ENCODE data around the gene SLC25A51. TPM values are rescaled to one million over a fixed set of nuclear protein-coding genes. Genes with fewer than 3 reads are reported as not detected.
A peak's percentile ranks its signal among the peaks of the same experiment; 100 is the strongest.

Gene SLC25A51, protein sequence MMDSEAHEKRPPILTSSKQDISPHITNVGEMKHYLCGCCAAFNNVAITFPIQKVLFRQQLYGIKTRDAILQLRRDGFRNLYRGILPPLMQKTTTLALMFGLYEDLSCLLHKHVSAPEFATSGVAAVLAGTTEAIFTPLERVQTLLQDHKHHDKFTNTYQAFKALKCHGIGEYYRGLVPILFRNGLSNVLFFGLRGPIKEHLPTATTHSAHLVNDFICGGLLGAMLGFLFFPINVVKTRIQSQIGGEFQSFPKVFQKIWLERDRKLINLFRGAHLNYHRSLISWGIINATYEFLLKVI
- total RNA-seq, result 25.3 TPM
- 10 to 100 TPM; 11.2 to 13.5 (median 12.4) TPM for polyA plus RNA-seq

DNA sequence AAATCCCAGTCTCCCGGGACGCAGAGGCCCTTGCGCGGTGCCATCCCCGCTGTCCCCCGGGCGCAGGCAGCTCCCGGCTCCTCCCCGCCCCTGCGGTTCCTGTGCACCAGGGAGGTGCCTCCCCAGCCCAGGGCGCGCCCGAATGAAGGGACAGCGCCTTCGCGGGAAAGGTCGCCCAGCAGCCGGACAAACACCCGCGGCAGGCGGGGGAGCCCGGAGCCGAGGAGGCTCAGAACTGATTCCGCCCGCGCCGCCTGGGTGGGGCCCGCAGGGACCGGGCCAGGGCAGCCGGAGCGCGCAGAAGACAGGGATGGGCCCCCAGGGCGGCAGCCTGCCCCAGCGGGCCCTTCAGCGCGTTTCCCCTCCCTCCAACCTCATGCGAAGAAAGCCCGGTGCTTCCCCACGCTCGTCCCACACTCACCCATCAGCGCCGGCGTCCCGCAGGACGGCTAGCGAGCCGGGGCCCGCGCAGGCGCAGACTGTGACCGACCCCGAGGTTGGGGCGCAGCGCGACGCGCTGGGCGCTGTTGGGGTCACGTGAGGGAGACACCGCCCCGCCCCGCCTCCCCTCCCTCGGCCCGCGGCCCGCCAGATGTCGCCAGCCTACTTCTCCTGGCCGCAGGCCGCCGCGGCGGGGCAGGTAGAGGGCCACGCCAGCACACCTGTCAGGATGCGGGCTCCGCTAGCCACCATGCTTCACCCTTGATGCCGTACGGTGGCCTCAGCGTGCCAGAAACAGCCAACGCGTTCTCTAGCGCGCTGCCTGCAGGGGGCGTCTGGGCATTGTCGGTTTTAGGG is at the start of gene SLC25A51:
SLC25A51 (minus strand) TSS at position 481 of the 798 bp plus-strand sequence. CDS start 15,577 bp downstream, outside the sequence.
- Mint-ChIP-seq H3K27me3 (peaks cover 4% of the 10 kb centered on the region), H3K4me1 (peaks cover 13 to 38% (median 21%) of the 10 kb centered on the region in 4 donors), H3K9me3 (no peaks in the 10 kb centered on the region), H3K27ac (peak within 1 kb of the TSS; percentile 87 to 97 (median 93)), H3K36me3 (peaks cover 2% of the 10 kb centered on the region), H3K4me3 (peak within 1 kb of the TSS; percentile 89 to 97 (median 92))
- H3K27ac ChIP-seq (ENCODE audit: insufficient read depth, low read length, poor library complexity, severe bottlenecking), result peak within 1 kb of the TSS; percentile 87
- peaks cover 26% of the 10 kb centered on the region for H3K4me1 ChIP-seq (ENCODE audit: control insufficient read depth, insufficient read depth, low read length, poor library complexity, severe bottlenecking)
- peaks cover 2% of the 10 kb centered on the region for H3K27me3 ChIP-seq (ENCODE audit: control insufficient read depth, insufficient read depth, low read length)
- H3K36me3 ChIP-seq (ENCODE audit: control insufficient read depth, insufficient read depth, low read length), result peaks cover 12% of the 10 kb centered on the region
- ATAC-seq (ENCODE audit: low read depth in 2 of 2), result peak; percentile 86 to 87
- peak within 1 kb of the TSS; percentile 83 for H3K4me3 ChIP-seq (ENCODE audit: low read depth, low read length)
- H3K9me3 ChIP-seq (ENCODE audit: control insufficient read depth in 2 of 2, low read length in 2 of 2), result no peaks in the 10 kb centered on the region
- peak; percentile 88 to 97 (median 95) for DNase-seq

- Histone ChIP-seq H3K9me3 (ENCODE audit: control insufficient read depth in 2 of 2, low read length in 2 of 2) (no peaks in the 10 kb centered on the region), H3K36me3 (ENCODE audit: control insufficient read depth, insufficient read depth, low read length) (no peaks in the 10 kb centered on the region), H3K4me3 (ENCODE audit: low read depth, low read length) (no peak overlapping the region), H3K4me1 (ENCODE audit: control insufficient read depth, insufficient read depth, low read length, poor library complexity, severe bottlenecking) (peaks cover 4% of the 10 kb centered on the region), H3K27me3 (ENCODE audit: control insufficient read depth, insufficient read depth, low read length) (no peaks in the 10 kb centered on the region), H3K27ac (ENCODE audit: insufficient read depth, low read length, poor library complexity, severe bottlenecking) (no peak overlapping the region)
- no peaks in the 10 kb centered on the region for H3K27me3 Mint-ChIP-seq
- H3K36me3 Mint-ChIP-seq, result peaks cover 4% of the 10 kb centered on the region
- no peak for DNase-seq
- ATAC-seq (ENCODE audit: low read depth in 2 of 2), result peak in 1 of 2 donors; percentile 17
- no peak overlapping the region for H3K27ac Mint-ChIP-seq
- H3K9me3 Mint-ChIP-seq, result no peaks in the 10 kb centered on the region
- H3K4me3 Mint-ChIP-seq, result no peak overlapping the region
- H3K4me1 Mint-ChIP-seq, result peaks cover 0 to 5% (median 5%) of the 10 kb centered on the region in 4 donors
Observed at GRCh38 chr9:37953206-37953774, 49.4 kb upstream of the SLC25A51 start.

GRCh38 chr9:37952731-37953130 is 48.8 kb upstream of the SLC25A51 start:
- ATAC-seq (ENCODE audit: low read depth in 2 of 2), result no peak

DNA sequence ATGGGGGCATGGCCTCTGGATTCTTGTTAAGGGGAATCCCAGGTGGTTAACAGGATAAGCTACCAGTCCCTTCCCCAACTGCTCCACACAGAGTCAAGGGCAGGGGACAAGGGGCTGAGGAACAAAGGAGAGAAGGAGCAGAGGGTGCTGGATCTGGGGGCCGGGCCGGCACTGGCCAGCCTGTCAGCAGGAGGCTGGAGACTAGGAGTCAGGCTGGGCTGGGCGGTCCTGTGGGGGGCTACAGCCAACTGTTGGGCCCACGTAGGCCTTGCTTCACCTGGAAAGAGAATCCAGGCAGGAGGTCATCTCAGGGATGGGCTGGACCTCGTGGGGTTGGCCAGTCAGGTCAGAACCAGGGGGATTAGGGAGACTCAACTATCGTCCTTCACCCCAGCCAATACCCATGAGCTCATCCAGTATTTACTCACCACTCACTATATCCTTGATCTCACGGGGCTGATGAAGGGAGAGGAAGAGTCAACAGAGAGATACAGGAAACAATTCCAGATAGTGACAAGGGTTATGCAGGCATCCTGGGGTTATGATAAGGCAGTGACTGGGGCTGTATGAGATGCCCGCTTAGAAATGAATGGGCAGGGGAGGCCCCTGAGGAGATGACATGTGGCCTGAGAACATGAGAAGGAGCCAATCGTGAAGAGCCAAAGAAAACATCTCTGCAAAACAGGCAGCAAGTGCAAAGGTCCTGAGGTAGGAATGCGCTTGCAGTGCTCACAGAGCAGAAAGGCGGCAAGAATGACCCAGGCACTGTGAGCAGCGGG is 47.9 kb upstream of the SLC25A51 start:
- DNase-seq (no peak), ATAC-seq (ENCODE audit: low read depth in 2 of 2) (no peak)
- H3K4me3 ChIP-seq (ENCODE audit: low read depth, low read length), result no peak overlapping the region
- H3K27me3 ChIP-seq (ENCODE audit: control insufficient read depth, insufficient read depth, low read length), result no peaks in the 10 kb centered on the region
- no peak overlapping the region for H3K27ac ChIP-seq (ENCODE audit: insufficient read depth, low read length, poor library complexity, severe bottlenecking)
- H3K9me3 ChIP-seq (ENCODE audit: control insufficient read depth in 2 of 2, low read length in 2 of 2), result no peaks in the 10 kb centered on the region
- Mint-ChIP-seq H3K27ac (no peak overlapping the region), H3K27me3 (peaks cover 5% of the 10 kb centered on the region), H3K4me3 (no peak overlapping the region), H3K9me3 (no peaks in the 10 kb centered on the region), H3K36me3 (peaks cover 4% of the 10 kb centered on the region), H3K4me1 (peaks cover 0 to 5% (median 5%) of the 10 kb centered on the region in 4 donors)
- no peaks in the 10 kb centered on the region for H3K36me3 ChIP-seq (ENCODE audit: control insufficient read depth, insufficient read depth, low read length)
- H3K4me1 ChIP-seq (ENCODE audit: control insufficient read depth, insufficient read depth, low read length, poor library complexity, severe bottlenecking), result peaks cover 4% of the 10 kb centered on the region

More at GRCh38 chr9:37952731-37953130, 48.8 kb upstream of the SLC25A51 start:
- Mint-ChIP-seq H3K4me3 (no peak overlapping the region), H3K9me3 (no peaks in the 10 kb centered on the region), H3K27ac (no peak overlapping the region), H3K36me3 (peaks cover 4% of the 10 kb centered on the region), H3K4me1 (peaks cover 0 to 5% (median 5%) of the 10 kb centered on the region in 4 donors), H3K27me3 (no peaks in the 10 kb centered on the region)
- Histone ChIP-seq H3K27me3 (ENCODE audit: control insufficient read depth, insufficient read depth, low read length) (no peaks in the 10 kb centered on the region), H3K27ac (ENCODE audit: insufficient read depth, low read length, poor library complexity, severe bottlenecking) (no peak overlapping the region), H3K4me3 (ENCODE audit: low read depth, low read length) (no peak overlapping the region), H3K4me1 (ENCODE audit: control insufficient read depth, insufficient read depth, low read length, poor library complexity, severe bottlenecking) (peaks cover 4% of the 10 kb centered on the region), H3K9me3 (ENCODE audit: control insufficient read depth in 2 of 2, low read length in 2 of 2) (no peaks in the 10 kb centered on the region), H3K36me3 (ENCODE audit: control insufficient read depth, insufficient read depth, low read length) (no peaks in the 10 kb centered on the region)
- DNase-seq, result no peak

- DNase-seq (no peak), ATAC-seq (ENCODE audit: low read depth in 2 of 2) (no peak)
- H3K27me3 Mint-ChIP-seq, result peaks cover 5% of the 10 kb centered on the region
- no peak overlapping the region for H3K4me3 Mint-ChIP-seq
- Histone ChIP-seq H3K27me3 (ENCODE audit: control insufficient read depth, insufficient read depth, low read length) (no peaks in the 10 kb centered on the region), H3K4me3 (ENCODE audit: low read depth, low read length) (no peak overlapping the region), H3K4me1 (ENCODE audit: control insufficient read depth, insufficient read depth, low read length, poor library complexity, severe bottlenecking) (peaks cover 4% of the 10 kb centered on the region), H3K36me3 (ENCODE audit: control insufficient read depth, insufficient read depth, low read length) (no peaks in the 10 kb centered on the region), H3K9me3 (ENCODE audit: control insufficient read depth in 2 of 2, low read length in 2 of 2) (no peaks in the 10 kb centered on the region), H3K27ac (ENCODE audit: insufficient read depth, low read length, poor library complexity, severe bottlenecking) (no peak overlapping the region)
- peaks cover 4% of the 10 kb centered on the region for H3K36me3 Mint-ChIP-seq
- peaks cover 0 to 5% (median 5%) of the 10 kb centered on the region in 4 donors for H3K4me1 Mint-ChIP-seq
- H3K9me3 Mint-ChIP-seq, result no peaks in the 10 kb centered on the region
- H3K27ac Mint-ChIP-seq, result no peak overlapping the region
Observed at GRCh38 chr9:37950561-37950960, 46.6 kb upstream of the SLC25A51 start.

DNA sequence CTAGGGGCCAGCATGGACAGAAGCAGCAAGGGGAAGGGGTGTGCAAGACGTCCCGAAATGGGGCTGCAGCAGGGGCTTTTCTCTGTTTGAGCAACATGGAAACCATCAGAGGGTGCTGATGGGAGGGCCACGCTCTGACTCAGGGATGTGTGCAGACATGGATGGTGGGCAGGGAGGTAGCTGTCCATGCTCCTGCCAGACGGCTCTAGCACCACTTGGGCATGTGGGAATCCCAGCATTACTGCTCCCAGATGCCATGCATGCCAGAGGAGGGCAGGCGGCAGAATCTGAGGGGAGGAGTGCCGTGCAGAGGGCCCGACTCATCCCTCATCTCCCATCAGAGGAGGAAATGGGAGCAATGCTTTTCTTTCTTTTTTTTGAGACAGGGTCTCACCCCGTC is 45.6 kb upstream of the SLC25A51 start:
- Mint-ChIP-seq H3K4me3 (no peak overlapping the region), H3K36me3 (peaks cover 4% of the 10 kb centered on the region), H3K27me3 (peaks cover 5% of the 10 kb centered on the region), H3K4me1 (peaks cover 0 to 5% (median 5%) of the 10 kb centered on the region in 4 donors), H3K9me3 (no peaks in the 10 kb centered on the region), H3K27ac (no peak overlapping the region)
- no peak for ATAC-seq (ENCODE audit: low read depth in 2 of 2)
- Histone ChIP-seq H3K27me3 (ENCODE audit: control insufficient read depth, insufficient read depth, low read length) (no peaks in the 10 kb centered on the region), H3K4me3 (ENCODE audit: low read depth, low read length) (no peak overlapping the region), H3K4me1 (ENCODE audit: control insufficient read depth, insufficient read depth, low read length, poor library complexity, severe bottlenecking) (peaks cover 4% of the 10 kb centered on the region), H3K9me3 (ENCODE audit: control insufficient read depth in 2 of 2, low read length in 2 of 2) (no peaks in the 10 kb centered on the region), H3K36me3 (ENCODE audit: control insufficient read depth, insufficient read depth, low read length) (no peaks in the 10 kb centered on the region), H3K27ac (ENCODE audit: insufficient read depth, low read length, poor library complexity, severe bottlenecking) (no peak overlapping the region)
- DNase-seq, result no peak

GRCh38 chr9:37948417-37948980 is 44.6 kb upstream of the SLC25A51 start:
- no peaks in the 10 kb centered on the region for H3K9me3 Mint-ChIP-seq

More at GRCh38 chr9:37948417-37948980, 44.6 kb upstream of the SLC25A51 start:
- Mint-ChIP-seq H3K27ac (no peak overlapping the region), H3K4me1 (peaks cover 0 to 4% (median 1%) of the 10 kb centered on the region in 4 donors), H3K4me3 (no peak overlapping the region), H3K36me3 (peaks cover 4% of the 10 kb centered on the region), H3K27me3 (peaks cover 9% of the 10 kb centered on the region)
- no peak overlapping the region for H3K4me3 ChIP-seq (ENCODE audit: low read depth, low read length)
- no peaks in the 10 kb centered on the region for H3K9me3 ChIP-seq (ENCODE audit: control insufficient read depth in 2 of 2, low read length in 2 of 2)
- ATAC-seq (ENCODE audit: low read depth in 2 of 2) (no peak), DNase-seq (no peak)
- peaks cover under 1% of the 10 kb centered on the region for H3K4me1 ChIP-seq (ENCODE audit: control insufficient read depth, insufficient read depth, low read length, poor library complexity, severe bottlenecking)
- H3K27me3 ChIP-seq (ENCODE audit: control insufficient read depth, insufficient read depth, low read length), result no peaks in the 10 kb centered on the region
- H3K27ac ChIP-seq (ENCODE audit: insufficient read depth, low read length, poor library complexity, severe bottlenecking), result no peak overlapping the region
- H3K36me3 ChIP-seq (ENCODE audit: control insufficient read depth, insufficient read depth, low read length), result no peaks in the 10 kb centered on the region

Data from CD4-positive, CD25-positive, alpha-beta regulatory T cell (primary cell).